Measurements from ENCODE around the gene ATP8B1.
A peak's percentile ranks its signal among the peaks of the same experiment; 100 is the strongest.
"Not testable (repeated sequence)": the region's sequence is repeated elsewhere in the genome, so short reads cannot be mapped to it uniquely, and the experiment has no call there.

ATP8B1 gene

GRCh38 chr18:57649556-57650500, 153.3 kb downstream of the ATP8B1 start:
- Histone ChIP-seq H3K4me3 (ENCODE audit: severe bottlenecking) (no peak overlapping the region), H3K27ac (ENCODE audit: poor library complexity, severe bottlenecking) (peak overlapping the region; percentile 45), H3K4me1 (ENCODE audit: insufficient read depth, poor library complexity, severe bottlenecking) (peaks cover 10% of the 10 kb centered on the region), H3K36me3 (ENCODE audit: low read depth) (peaks cover 7% of the 10 kb centered on the region; the same call in 1 of the 2 replicates), H3K27me3 (ENCODE audit: insufficient read depth, poor library complexity, severe bottlenecking) (no peaks in the 10 kb centered on the region), H3K9me3 (ENCODE audit: severe bottlenecking) (no peaks in the 10 kb centered on the region)
- DNase-seq (ENCODE audit: low spot score) (no peak), ATAC-seq (ENCODE audit: low read depth) (peak; percentile 91)
- TF ChIP-seq CTCF (IDR thresholded peaks at IDR 0.05; ENCODE audit: poor library complexity, severe bottlenecking), result no peak

GRCh38 chr18:57648414-57648813, 154.7 kb downstream of the ATP8B1 start:
- DNase-seq (ENCODE audit: low spot score) (no peak), ATAC-seq (ENCODE audit: low read depth) (no peak)
- Histone ChIP-seq H3K4me3 (ENCODE audit: severe bottlenecking) (no peak overlapping the region), H3K36me3 (ENCODE audit: low read depth) (peaks cover 6% of the 10 kb centered on the region; the same call in 1 of the 2 replicates), H3K4me1 (ENCODE audit: insufficient read depth, poor library complexity, severe bottlenecking) (peaks cover 10% of the 10 kb centered on the region), H3K27ac (ENCODE audit: poor library complexity, severe bottlenecking) (no peak overlapping the region), H3K9me3 (ENCODE audit: severe bottlenecking) (no peaks in the 10 kb centered on the region), H3K27me3 (ENCODE audit: insufficient read depth, poor library complexity, severe bottlenecking) (no peaks in the 10 kb centered on the region)
- TF ChIP-seq CTCF (IDR thresholded peaks at IDR 0.05; ENCODE audit: poor library complexity, severe bottlenecking), result no peak

GRCh38 chr18:57644540-57644939, 158.6 kb downstream of the ATP8B1 start:
- Histone ChIP-seq H3K4me1 (ENCODE audit: insufficient read depth, poor library complexity, severe bottlenecking) (peaks cover 2% of the 10 kb centered on the region), H3K9me3 (ENCODE audit: severe bottlenecking) (no peaks in the 10 kb centered on the region), H3K4me3 (ENCODE audit: severe bottlenecking) (no peak overlapping the region), H3K27me3 (ENCODE audit: insufficient read depth, poor library complexity, severe bottlenecking) (no peaks in the 10 kb centered on the region), H3K36me3 (ENCODE audit: low read depth) (no peaks in the 10 kb centered on the region; the same call in 1 of the 2 replicates), H3K27ac (ENCODE audit: poor library complexity, severe bottlenecking) (no peak overlapping the region)
- ATAC-seq (ENCODE audit: low read depth) (peak; percentile 40; the same call in 1 of the 3 replicates), DNase-seq (ENCODE audit: low spot score) (no peak)
- TF ChIP-seq CTCF (IDR thresholded peaks at IDR 0.05; ENCODE audit: poor library complexity, severe bottlenecking), result peak; percentile 32

GRCh38 chr18:57643726-57644125, 159.4 kb downstream of the ATP8B1 start:
- not testable (repeated sequence) for H3K27me3 ChIP-seq (ENCODE audit: insufficient read depth, poor library complexity, severe bottlenecking); H3K4me3 ChIP-seq (ENCODE audit: severe bottlenecking); H3K9me3 ChIP-seq (ENCODE audit: severe bottlenecking); H3K36me3 ChIP-seq (ENCODE audit: low read depth); H3K4me1 ChIP-seq (ENCODE audit: insufficient read depth, poor library complexity, severe bottlenecking); ATAC-seq (ENCODE audit: low read depth); H3K27ac ChIP-seq (ENCODE audit: poor library complexity, severe bottlenecking); DNase-seq (ENCODE audit: low spot score)

- not testable (repeated sequence) for H3K9me3 ChIP-seq (ENCODE audit: severe bottlenecking); H3K27ac ChIP-seq (ENCODE audit: poor library complexity, severe bottlenecking); ATAC-seq (ENCODE audit: low read depth); H3K36me3 ChIP-seq (ENCODE audit: low read depth); DNase-seq (ENCODE audit: low spot score); H3K4me1 ChIP-seq (ENCODE audit: insufficient read depth, poor library complexity, severe bottlenecking); H3K27me3 ChIP-seq (ENCODE audit: insufficient read depth, poor library complexity, severe bottlenecking); H3K4me3 ChIP-seq (ENCODE audit: severe bottlenecking)
These were observed 160.7 kb downstream of the ATP8B1 start for GRCh38 chr18:57642462-57642861.
